Mesenchymal stem cell (in vitro differentiated cells and primary cell): Measurements from ENCODE around the gene EGLN2.

Source experiments
- DNase-seq: peaks from one replicate; pipeline ENCODE4 v3.0.0-alpha.2; 2013
- H2AFZ ChIP-seq: one replicate; pipeline ENCODE4 v1.6.1; 2013; ENCODE audit warnings: low read depth, mild to moderate bottlenecking, control low read depth, inconsistent platforms, low read length, moderate library complexity
- H2AK5ac ChIP-seq: 2 replicates; pipeline ENCODE4 v1.6.1; 2013; ENCODE audit warnings: low read length, moderate library complexity, mild to moderate bottlenecking, inconsistent platforms; ENCODE audit not compliant: severe bottlenecking
- H2BK120ac ChIP-seq: one replicate; pipeline ENCODE4 v1.6.1; 2013; ENCODE audit warnings: low read depth, mild to moderate bottlenecking, inconsistent platforms, low read length, moderate library complexity
- H2BK12ac ChIP-seq, 2 experiments: one replicate each; pipeline ENCODE4 v1.6.1; 2013; ENCODE audit warnings: inconsistent platforms in 2 of 2, low read length in 2 of 2, mild to moderate bottlenecking in 2 of 2, moderate library complexity in 2 of 2, control low read depth in 1 of 2
- H2BK15ac ChIP-seq: one replicate; pipeline ENCODE4 v1.6.1; 2013; ENCODE audit warnings: mild to moderate bottlenecking, low read depth, inconsistent platforms; ENCODE audit not compliant: poor library complexity, severe bottlenecking
- H2BK5ac ChIP-seq: 2 replicates; pipeline ENCODE4 v1.6.1; 2013; ENCODE audit warnings: low read depth, mild to moderate bottlenecking, low read length, control low read depth, inconsistent platforms; ENCODE audit not compliant: poor library complexity, severe bottlenecking
- H3K14ac ChIP-seq, 2 experiments: one replicate each; pipeline ENCODE4 v1.6.1; 2013; ENCODE audit warnings: inconsistent platforms in 2 of 2, low read length in 2 of 2, control low read depth in 1 of 2, mild to moderate bottlenecking in 1 of 2, moderate library complexity in 1 of 2
- H3K18ac ChIP-seq, 2 experiments: one replicate each; pipeline ENCODE4 v1.6.1; 2013; ENCODE audit warnings: inconsistent platforms in 2 of 2, low read length in 2 of 2, control low read depth in 1 of 2, low read depth in 1 of 2, mild to moderate bottlenecking in 1 of 2
- H3K23ac ChIP-seq, 2 experiments: one replicate each; pipeline ENCODE4 v1.6.1; 2013; ENCODE audit warnings: inconsistent platforms in 2 of 2, low read length in 2 of 2, mild to moderate bottlenecking in 2 of 2, moderate library complexity in 2 of 2, control low read depth in 1 of 2
- H3K27ac ChIP-seq: 2 replicates; pipeline ENCODE4 v1.5.1; 2013; ENCODE audit warnings: mild to moderate bottlenecking, moderate library complexity, low read length, control low read depth, inconsistent platforms; ENCODE audit not compliant: poor library complexity, severe bottlenecking
- H3K27me3 ChIP-seq, 2 experiments: 2 replicates each; pipeline versions ENCODE4 v1.6.1 to v1.7.0; 2013; ENCODE audit warnings: low read length in 2 of 2, mild to moderate bottlenecking in 2 of 2, moderate library complexity in 2 of 2, control low read depth in 1 of 2, inconsistent platforms in 1 of 2; ENCODE audit not compliant: control insufficient read depth in 1 of 2, insufficient read depth in 1 of 2
- H3K36me3 ChIP-seq, 2 experiments: 2 replicates each; pipeline versions ENCODE4 v1.6.1 to v1.7.0; 2013; ENCODE audit warnings: low read length in 2 of 2, control low read depth in 1 of 2, inconsistent platforms in 1 of 2, low read depth in 1 of 2, mild to moderate bottlenecking in 1 of 2; ENCODE audit not compliant: insufficient read depth in 2 of 2, control insufficient read depth in 1 of 2
- H3K4ac ChIP-seq, 2 experiments: one replicate each; pipeline ENCODE4 v1.6.1; 2013; ENCODE audit warnings: inconsistent platforms in 2 of 2, low read length in 2 of 2, mild to moderate bottlenecking in 2 of 2, moderate library complexity in 2 of 2, control low read depth in 1 of 2, low read depth in 1 of 2
- H3K4me1 ChIP-seq: 2 replicates; pipeline ENCODE4 v1.6.1; 2013; ENCODE audit warnings: low read depth, low read length, control low read depth; ENCODE audit not compliant: control insufficient read depth, insufficient read depth
- H3K4me2 ChIP-seq: 2 replicates; pipeline ENCODE4 v1.6.1; 2013; ENCODE audit warnings: low read length, mild to moderate bottlenecking, inconsistent platforms; ENCODE audit not compliant: poor library complexity, severe bottlenecking
- H3K4me3 ChIP-seq, 2 experiments: 2 replicates each; pipeline versions ENCODE4 v1.5.1 to v1.7.0; 2013; ENCODE audit warnings: low read length in 2 of 2, mild to moderate bottlenecking in 2 of 2, control low read depth in 1 of 2, low read depth in 1 of 2; ENCODE audit not compliant: insufficient read depth in 1 of 2
- H3K79me1 ChIP-seq: replicated peaks from 2 replicates; pipeline ENCODE4 v1.6.1; 2013; ENCODE audit warnings: mild to moderate bottlenecking, control low read depth, low read length, inconsistent platforms; ENCODE audit not compliant: poor library complexity, severe bottlenecking
- H3K9ac ChIP-seq: 2 replicates; pipeline ENCODE4 v1.7.0; 2013; ENCODE audit warnings: mild to moderate bottlenecking, low read length, moderate library complexity
- H3K9me3 ChIP-seq: 2 replicates; pipeline ENCODE4 v1.7.0; 2013; ENCODE audit warnings: mild to moderate bottlenecking, low read length; ENCODE audit not compliant: control insufficient read depth
- H4K8ac ChIP-seq: one replicate; pipeline ENCODE4 v1.6.1; 2013; ENCODE audit warnings: inconsistent platforms, mild to moderate bottlenecking, low read length, moderate library complexity
- H4K91ac ChIP-seq: one replicate; pipeline ENCODE4 v1.6.1; 2013; ENCODE audit warnings: mild to moderate bottlenecking, low read length, inconsistent platforms
- WGBS: methylation state at CpG from one replicate; pipeline ENCODE4 v1.1.7; 2013; ENCODE audit warnings: mixed read lengths; 5-methylcytosine and 5-hydroxymethylcytosine counted together

The EGLN2 gene

GRCh38 chr19:40807147-40808020 lies 8.4 kb downstream of the EGLN2 start:
- no peak for DNase-seq
- H3K9ac ChIP-seq, result peak overlapping the region; percentile 58
- H3K4ac ChIP-seq, result no peak overlapping the region

DNA sequence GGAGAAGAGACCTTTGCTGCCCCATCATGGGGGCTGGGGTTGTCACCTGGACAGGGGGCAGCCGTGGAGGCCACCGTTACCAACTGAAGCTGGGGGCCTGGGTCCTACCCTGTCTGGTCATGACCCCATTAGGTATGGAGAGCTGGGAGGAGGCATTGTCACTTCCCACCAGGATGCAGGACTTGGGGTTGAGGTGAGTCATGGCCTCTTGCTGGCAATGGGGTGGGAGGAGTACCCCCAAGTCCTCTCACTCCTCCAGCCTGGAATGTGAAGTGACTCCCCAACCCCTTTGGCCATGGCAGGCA lies 9.0 kb downstream of the EGLN2 start:
- Histone ChIP-seq H3K36me3 (peaks cover 66 to 67% of the 10 kb centered on the region in 2 experiments), H3K4me1 (peaks cover 45% of the 10 kb centered on the region), H3K9me3 (no peaks in the 10 kb centered on the region), H3K79me1 (peaks cover 19% of the 10 kb centered on the region), H3K14ac (no peak overlapping the region), H3K18ac (no peak overlapping the region), H3K4me2 (no peak overlapping the region), H2BK12ac (no peak overlapping the region), H3K27me3 (peaks cover 0 to 9% of the 10 kb centered on the region in 2 experiments), H2AFZ (no peak overlapping the region), H3K4me3 (no peak overlapping the region), H3K9ac (no peak overlapping the region), H4K91ac (no peak overlapping the region), H2BK5ac (no peak overlapping the region), H2BK120ac (no peak overlapping the region), H2BK15ac (no peak overlapping the region), H2AK5ac (no peak overlapping the region), H4K8ac (no peak overlapping the region), H3K4ac (no peak overlapping the region), H3K27ac (no peak overlapping the region), H3K23ac (peak overlapping the region in 1 of 2 experiments; percentile 14)
- 91% methylated on average over 2 of the region's 2 CpGs for WGBS
- no peak for DNase-seq

More at GRCh38 chr19:40807147-40808020, 8.4 kb downstream of the EGLN2 start:
- Histone ChIP-seq H2BK5ac (no peak overlapping the region), H2BK120ac (no peak overlapping the region), H3K4me2 (no peak overlapping the region), H2BK12ac (peak overlapping the region in 1 of 2 experiments; percentile 10), H3K79me1 (peaks cover 19% of the 10 kb centered on the region), H3K4me1 (peaks cover 51% of the 10 kb centered on the region), H3K27me3 (peaks cover 0 to 4% of the 10 kb centered on the region in 2 experiments), H3K23ac (peak overlapping the region in 1 of 2 experiments; percentile 14), H3K4me3 (peak overlapping the region in 1 of 2 experiments; percentile 44), H3K9me3 (no peaks in the 10 kb centered on the region), H3K36me3 (peaks cover 68 to 72% of the 10 kb centered on the region in 2 experiments), H2BK15ac (no peak overlapping the region), H3K14ac (no peak overlapping the region), H2AK5ac (no peak overlapping the region), H4K91ac (no peak overlapping the region), H3K27ac (peak overlapping the region; percentile 9), H2AFZ (no peak overlapping the region), H3K18ac (peak overlapping the region in 1 of 2 experiments; percentile 28), H4K8ac (no peak overlapping the region)
- WGBS, result 78% methylated on average over 18 of the region's 18 CpGs

GRCh38 chr19:40808497-40808896 lies 9.5 kb downstream of the EGLN2 start:
- H3K9ac ChIP-seq, result no peak overlapping the region
- no peak overlapping the region for H3K14ac ChIP-seq
- no peak overlapping the region for H3K4me2 ChIP-seq
- no peak overlapping the region for H2BK120ac ChIP-seq
- no peak for DNase-seq
- no peak overlapping the region for H4K91ac ChIP-seq
- no peak overlapping the region for H2BK5ac ChIP-seq
- no peak overlapping the region for H4K8ac ChIP-seq
- H2AFZ ChIP-seq, result no peak overlapping the region
- H3K18ac ChIP-seq, result no peak overlapping the region
- H3K36me3 ChIP-seq, result peaks cover 61% of the 10 kb centered on the region in 2 experiments
- H3K4me1 ChIP-seq, result peaks cover 43% of the 10 kb centered on the region
- WGBS, result over 99% methylated on average over 5 of the region's 5 CpGs
- H3K79me1 ChIP-seq, result peaks cover 19% of the 10 kb centered on the region
- H3K27me3 ChIP-seq, result peaks cover 0 to 13% of the 10 kb centered on the region in 2 experiments
- no peak overlapping the region for H3K27ac ChIP-seq
- no peak overlapping the region for H3K4me3 ChIP-seq
- no peak overlapping the region for H3K4ac ChIP-seq
- H3K23ac ChIP-seq, result peak overlapping the region in 1 of 2 experiments; percentile 23
- H2BK12ac ChIP-seq, result no peak overlapping the region
- H2BK15ac ChIP-seq, result no peak overlapping the region
- H3K9me3 ChIP-seq, result no peaks in the 10 kb centered on the region
- H2AK5ac ChIP-seq, result no peak overlapping the region

DNA sequence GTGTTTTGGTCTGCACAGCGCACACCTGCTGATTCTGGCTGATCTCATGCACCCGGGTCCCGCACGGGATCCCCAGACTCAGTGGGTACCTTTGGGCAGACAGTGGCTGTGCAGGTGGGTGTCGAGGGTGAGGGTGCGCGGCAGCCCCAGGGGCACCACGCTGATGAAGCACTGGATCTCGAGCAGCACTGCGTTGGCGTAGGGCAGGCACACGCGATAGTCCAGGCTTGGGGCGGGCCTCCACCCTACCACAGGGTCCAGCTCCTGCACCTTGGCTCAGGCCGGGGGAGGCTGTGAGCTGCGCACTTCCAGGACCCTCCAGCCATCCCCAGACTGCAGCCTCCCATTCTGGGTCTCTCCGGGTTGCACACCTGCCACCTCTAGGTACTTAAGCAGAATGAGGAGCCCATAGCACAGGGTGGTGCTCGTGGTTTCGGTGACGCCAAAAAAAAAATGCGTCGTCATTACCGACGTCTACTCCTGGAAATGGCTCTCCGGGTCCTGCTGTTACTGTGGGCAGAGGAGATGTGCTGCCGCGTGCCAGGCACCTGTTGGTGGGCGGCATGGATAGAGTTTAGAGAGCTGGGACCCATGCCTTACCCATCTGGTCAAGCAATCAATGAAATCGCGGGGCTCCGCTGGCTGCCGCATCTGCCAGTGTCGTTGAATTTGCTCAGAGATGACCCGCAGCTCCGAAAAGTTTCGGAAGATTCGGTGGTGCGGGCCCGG lies 10.5 kb downstream of the EGLN2 start:
- H3K14ac ChIP-seq, result no peak overlapping the region
- H3K9ac ChIP-seq, result peak overlapping the region; percentile 54
- H3K4me3 ChIP-seq, result no peak overlapping the region
- H3K23ac ChIP-seq, result no peak overlapping the region
- WGBS, result 97% methylated on average over 38 of the region's 39 CpGs
- no peak overlapping the region for H3K27ac ChIP-seq
- H3K4me2 ChIP-seq, result no peak overlapping the region
- peaks cover 0 to 20% of the 10 kb centered on the region in 2 experiments for H3K27me3 ChIP-seq
- no peak overlapping the region for H3K18ac ChIP-seq
- no peak overlapping the region for H2BK5ac ChIP-seq
- no peak for DNase-seq
- no peak overlapping the region for H4K8ac ChIP-seq
- no peaks in the 10 kb centered on the region for H3K9me3 ChIP-seq
- peak overlapping the region; percentile 61 for H2AK5ac ChIP-seq
- H4K91ac ChIP-seq, result no peak overlapping the region
- H2AFZ ChIP-seq, result no peak overlapping the region
- H3K4me1 ChIP-seq, result peaks cover 37% of the 10 kb centered on the region
- peak overlapping the region in 1 of 2 experiments; percentile 42 for H2BK12ac ChIP-seq
- H3K79me1 ChIP-seq, result peaks cover 19% of the 10 kb centered on the region
- H2BK120ac ChIP-seq, result no peak overlapping the region
- H2BK15ac ChIP-seq, result peak overlapping the region; percentile 33
- H3K4ac ChIP-seq, result peak overlapping the region in 1 of 2 experiments; percentile 12
- peaks cover 51% of the 10 kb centered on the region in 2 experiments for H3K36me3 ChIP-seq
